GM19043 (cell line): ENCODE data around the gene EMD.
A peak's percentile ranks its signal among the peaks of the same experiment; 100 is the strongest.
"Not testable (repeated sequence)": the region's sequence is repeated elsewhere in the genome, so short reads cannot be mapped to it uniquely, and the experiment has no call there.

Experiments used
- ATAC-seq: cut with Tn5 transposase; IDR thresholded peaks from one replicate; pipeline ENCODE4 v1.9.1; 2021; ENCODE audit warnings: low read depth; ENCODE audit not compliant: unreplicated experiment

EMD gene

DNA sequence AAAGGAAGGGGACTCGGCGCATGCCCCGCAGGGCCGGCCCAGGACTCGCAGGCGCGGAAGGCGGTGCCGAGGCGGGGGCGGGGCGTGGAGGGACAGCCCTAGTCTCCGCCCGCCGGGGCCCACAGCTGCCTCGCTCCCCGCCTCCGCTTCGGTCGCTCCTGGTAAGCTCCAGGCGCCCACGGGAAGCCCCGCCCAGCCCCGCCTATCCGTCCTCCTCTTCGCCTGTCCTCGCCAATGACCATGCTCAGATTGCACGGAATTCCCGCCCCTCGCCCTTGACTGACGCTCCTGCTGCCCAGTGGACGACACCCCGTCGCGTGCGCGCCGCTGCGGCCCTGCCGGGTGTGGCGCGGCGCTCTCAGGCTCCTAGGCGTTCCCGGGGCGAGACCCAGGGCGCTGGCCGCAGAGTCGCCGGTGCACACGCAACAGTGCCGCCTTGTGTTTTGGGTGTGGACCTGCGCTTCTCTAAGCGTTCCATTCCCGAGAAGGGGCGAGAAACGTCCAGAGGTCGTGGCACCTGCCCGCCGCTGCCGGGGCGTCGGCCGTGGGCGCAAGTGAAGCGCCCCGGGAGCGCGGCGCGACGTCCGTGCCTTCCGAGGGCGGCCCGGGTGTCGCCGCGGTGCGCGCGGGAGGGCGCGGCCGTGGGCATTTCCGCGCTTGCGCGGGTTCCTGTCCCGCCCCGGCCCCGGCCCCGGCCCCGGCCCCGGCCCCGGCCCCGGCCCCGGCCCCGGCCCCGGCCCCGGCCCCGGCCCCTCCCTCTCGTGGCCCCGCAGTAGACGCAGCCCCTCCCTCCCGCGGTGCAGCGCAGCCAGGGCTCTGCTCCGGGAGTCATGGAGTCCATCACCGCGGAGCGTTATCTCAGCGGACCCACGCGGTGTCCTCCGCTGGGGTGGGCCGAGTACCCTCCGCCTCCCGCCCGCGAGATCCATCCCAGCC is 11.0 kb downstream of the EMD start:
- peak; percentile 65 for ATAC-seq

DNA sequence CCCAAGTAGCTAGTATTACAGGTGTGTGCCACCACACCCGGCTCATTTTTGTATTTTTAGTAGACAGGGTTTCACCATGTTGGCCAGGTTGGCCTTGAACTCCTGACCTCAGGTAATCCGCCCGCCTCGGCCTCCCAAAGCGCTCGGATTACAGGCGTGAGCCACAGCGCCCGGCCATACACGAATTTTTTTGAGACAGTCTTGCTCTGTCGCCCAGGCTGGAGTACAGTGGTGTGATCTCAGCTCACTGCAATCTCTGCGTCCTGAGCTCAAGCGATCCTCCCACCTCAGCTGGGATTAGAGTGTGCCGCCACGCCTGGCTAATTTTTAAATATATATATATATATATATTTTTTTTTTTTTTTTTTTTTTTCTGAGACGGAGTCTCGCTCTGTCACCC is 17.3 kb downstream of the EMD start:
- not testable (repeated sequence) for ATAC-seq

DNA sequence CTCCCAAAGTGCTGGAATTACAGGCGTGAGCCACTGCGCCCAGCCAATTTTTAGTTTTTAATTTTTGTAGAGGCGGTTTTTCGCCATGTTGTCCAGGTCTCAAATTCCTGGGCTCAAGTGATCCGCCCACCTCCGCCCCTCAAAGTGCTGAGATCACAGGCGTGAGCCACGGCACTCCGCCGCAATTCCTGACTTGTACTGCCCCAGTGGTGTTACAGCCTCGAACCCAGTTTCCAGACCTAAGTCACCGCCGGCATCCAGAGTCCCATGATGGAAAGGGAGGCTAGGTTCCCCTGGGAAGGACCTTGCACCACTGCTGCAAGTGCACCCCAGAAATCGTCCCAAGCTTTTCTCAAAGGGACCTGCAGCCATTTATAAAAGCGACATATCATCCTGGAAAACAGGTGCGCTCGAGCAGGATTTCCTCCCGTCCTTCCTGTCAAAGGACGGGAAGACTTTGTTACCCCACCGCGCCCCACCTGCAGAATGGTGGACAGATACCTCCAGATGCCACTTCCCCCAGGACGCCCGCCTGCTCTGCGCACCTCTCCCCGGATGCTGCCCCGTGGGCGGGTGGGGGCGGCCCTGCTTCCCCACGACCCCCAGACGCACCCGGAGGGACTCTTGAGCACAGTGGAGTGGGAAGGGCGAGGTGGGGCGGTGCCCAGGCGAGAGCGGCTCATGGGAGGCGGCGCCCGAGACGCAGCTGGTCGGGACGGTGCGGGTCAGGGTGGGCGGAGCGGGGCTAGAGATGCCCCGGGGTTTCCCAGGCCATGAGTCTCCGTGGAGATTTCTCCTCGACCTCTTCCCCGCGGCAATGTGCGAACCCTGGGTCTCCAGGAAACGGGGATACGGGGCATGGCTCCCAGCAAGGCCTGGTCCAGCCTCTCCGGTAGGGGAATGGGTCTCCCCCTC is 18.1 kb downstream of the EMD start:
- peak; percentile 51 for ATAC-seq

DNA sequence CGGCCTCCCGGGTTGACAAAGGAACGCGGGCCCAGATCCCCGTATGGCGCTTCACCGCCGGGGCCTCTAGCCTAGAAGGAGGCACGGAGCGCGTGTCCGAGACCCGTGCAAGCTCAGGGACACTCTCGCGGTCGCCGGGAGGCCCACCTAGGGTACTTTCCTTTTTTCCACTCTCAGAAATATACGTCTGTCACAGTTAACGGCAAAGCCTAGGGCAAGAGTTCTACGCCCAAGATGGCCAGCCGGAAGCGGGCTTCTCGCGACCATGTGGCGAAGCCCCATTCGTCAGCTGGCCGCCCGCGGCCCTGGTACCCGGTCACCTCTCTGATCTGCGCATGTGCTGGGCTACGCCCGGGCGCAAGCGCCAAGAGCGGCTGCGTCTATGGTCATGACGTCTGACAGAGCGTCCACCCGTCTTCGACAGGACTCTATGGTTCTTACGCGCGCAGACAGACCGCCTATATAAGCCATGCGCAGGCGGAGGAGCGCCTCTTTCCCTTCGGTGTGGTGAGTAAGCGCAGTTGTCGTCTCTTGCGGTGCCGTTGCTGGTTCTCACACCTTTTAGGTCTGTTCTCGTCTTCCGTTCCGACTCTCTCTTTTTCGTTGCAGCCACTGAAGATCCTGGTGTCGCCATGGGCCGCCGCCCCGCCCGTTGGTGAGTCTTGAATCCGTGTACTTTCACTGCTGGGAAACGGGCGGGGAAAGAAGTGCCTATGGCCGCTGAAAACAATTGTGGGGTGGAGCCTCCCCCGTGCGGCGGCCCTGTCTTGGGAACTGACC is 19.0 kb downstream of the EMD start, which contains the start of gene RPL10:
Gene RPL10, plus strand, starts transcription at position 490 of the 780 bp plus-strand sequence. Its CDS starts 143 bp downstream, at position 633.
- ATAC-seq = peak; percentile 73

DNA sequence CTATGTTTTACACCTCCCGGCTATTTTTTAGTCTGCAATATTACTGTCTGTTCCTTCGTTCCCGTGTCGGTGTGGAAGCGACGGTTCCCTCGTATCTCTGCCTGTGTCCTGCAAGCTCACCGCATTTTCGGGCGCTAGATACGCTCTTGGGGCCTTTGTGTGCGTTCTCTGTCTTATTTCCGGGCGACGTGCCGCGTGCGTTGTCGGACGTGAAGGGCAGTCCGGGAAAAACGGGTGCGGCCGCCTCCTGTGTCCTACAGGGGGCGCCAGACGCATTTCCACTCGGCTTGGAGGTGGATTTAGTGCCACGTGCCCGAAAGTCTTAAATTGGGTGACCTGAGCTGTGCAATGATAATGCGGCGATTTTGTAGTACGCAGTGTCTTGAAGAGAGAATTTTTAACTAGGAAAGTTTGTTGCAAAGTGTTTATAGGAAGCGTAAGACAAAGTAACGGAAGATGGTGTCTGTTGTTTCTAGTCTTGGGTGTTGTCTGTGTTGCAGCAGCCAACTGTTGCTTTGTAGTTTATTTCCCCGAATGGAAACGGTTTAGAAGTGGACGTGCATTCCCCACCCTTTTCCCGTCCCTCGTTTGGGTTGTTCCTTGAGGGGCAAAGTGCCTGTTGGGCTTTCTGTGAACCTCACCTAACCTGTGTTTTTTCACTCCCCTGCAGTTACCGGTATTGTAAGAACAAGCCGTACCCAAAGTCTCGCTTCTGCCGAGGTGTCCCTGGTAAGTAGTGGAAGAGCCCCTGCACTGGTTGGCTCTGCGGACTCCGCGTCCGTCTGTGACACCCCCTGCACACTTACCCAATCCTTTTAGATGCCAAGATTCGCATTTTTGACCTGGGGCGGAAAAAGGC is 19.8 kb downstream of the EMD start:
- no peak for ATAC-seq

DNA sequence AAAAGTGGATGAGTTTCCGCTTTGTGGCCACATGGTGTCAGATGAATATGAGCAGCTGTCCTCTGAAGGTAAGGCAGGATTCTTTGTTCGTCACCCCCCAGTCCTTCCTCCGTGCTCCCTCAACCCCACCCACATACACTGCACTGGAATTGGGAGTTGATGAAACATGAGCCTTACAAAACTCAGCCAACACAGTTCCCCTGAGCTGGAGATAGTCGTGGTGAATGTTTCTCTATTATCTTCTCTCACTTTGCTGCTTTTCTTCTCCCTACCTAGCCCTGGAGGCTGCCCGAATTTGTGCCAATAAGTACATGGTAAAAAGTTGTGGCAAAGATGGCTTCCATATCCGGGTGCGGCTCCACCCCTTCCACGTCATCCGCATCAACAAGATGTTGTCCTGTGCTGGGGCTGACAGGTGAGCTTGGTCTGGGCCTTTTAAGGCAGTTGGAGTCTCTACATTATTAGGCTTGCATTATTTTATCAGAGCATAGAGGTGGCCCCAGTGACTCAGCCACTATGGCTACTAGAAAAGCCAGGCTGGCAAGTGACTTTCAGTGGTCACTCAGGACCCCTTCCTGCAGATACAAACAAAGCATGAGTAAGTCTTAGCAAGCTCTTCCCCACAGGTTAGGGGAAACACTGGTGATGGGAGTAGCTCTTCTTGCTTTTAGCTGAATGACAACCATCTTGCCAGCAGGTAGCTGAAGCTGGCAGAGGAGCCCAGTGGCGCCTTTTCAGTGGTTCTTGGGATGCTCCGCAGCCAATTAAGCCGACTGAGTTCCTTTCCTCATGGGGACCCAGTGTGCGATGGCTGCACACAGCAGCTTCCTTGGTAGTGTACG is 20.7 kb downstream of the EMD start:
- no peak for ATAC-seq

DNA sequence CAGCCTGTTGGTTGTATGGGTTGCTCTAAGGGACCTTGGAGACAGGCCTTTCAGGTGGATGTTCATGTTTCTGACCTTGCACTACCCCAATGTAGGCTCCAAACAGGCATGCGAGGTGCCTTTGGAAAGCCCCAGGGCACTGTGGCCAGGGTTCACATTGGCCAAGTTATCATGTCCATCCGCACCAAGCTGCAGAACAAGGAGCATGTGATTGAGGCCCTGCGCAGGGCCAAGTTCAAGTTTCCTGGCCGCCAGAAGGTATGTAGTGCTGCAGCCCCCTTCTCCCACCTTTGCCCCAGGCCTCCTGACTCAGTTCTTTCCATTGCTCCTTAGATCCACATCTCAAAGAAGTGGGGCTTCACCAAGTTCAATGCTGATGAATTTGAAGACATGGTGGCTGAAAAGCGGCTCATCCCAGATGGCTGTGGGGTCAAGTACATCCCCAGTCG is 21.3 kb downstream of the EMD start:
- not testable (repeated sequence) for ATAC-seq

DNA sequence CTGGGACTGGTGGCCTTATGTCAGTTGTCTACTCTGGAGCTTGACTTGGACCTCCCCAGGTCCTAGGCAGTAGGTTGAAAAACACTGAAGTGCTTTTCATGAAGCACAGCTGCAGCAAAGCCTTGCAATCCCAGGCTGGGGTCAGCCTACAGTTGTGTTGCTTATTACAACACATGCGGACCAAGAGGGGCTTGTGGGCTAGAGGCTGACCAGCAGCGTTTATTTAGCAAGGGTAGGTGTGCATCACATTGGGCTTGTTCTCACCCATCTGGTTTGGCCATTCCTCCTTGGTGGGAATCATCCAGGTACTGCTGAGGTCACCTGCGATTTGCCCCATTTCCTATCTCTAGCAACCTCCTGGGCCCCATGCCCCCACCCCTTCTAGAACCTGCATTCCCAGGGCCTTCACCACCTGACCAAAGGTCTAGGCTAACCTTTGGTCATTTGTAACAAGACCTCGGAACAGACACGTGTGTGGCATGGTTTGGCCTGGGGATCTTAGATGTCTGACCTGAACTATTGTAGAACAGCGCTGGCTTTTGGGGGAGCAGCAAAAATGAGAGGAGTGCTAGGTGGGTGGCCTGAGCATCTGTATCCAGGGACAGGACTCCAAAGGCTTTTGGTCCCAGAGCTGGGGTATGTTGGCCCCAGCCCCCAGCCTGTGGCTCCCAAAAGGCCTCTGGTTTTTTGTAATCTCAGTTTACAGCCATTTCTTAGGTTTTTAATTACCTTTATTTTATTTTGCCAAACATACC is 22.1 kb downstream of the EMD start:
- no peak for ATAC-seq

DNA sequence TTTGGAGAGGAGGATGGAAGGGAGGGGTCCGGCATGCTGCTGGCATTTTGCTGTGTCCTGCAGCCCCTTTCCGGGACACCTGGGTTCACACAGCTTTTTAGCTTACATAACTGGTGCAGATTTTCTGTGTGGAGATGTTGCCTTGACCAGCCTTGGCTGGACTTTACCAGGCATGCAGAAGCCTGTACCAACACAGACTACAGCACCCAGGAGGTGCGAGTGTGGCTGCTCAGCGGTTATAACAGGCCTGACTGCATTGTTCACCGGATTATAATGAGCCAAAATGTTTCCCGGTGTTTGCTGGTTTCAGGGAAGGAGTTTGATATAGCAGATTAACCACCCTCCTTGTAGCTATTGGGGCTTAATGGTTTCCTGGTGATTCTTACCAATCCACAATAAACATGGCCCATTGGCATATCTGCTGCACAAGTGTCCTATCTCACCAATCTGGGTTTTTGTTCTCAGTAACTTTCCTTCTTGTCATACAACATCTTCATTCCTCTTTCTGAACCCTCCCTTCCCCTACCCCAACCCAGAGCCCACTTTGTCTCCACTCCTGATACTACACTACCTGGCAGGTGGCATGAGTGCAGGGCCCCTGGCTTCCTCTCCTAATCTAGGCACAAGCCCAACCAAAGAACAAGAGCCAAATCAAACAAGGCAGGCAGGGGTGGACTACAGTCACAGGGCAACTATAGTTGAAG is 23.0 kb downstream of the EMD start:
- ATAC-seq = no peak

DNA sequence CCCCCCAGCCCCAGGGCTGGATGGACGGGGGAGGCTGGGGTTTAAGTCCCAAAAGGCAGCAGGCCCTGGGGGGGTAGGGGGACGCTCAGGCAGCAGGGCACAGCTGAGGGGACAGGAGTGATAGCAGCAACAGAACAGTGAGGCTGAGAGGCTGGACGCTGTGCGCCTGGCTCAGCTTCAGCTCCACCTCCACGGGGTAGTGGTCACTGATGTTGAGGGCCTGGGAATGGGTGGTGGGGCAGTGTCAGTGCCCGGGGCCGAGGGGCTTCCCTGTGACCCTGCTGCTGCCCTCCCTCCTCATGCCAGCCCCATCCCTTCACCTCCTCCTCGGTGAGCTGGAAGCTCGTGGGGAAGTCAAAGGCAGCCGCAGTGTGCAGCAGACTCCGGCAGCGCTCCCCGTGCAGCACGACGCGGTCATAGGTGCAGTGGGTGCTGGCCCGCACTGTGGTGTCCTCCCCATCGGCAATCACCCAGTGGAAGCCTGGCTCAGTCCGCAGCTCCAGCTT is 23.6 kb downstream of the EMD start:
- no peak for ATAC-seq

DNA sequence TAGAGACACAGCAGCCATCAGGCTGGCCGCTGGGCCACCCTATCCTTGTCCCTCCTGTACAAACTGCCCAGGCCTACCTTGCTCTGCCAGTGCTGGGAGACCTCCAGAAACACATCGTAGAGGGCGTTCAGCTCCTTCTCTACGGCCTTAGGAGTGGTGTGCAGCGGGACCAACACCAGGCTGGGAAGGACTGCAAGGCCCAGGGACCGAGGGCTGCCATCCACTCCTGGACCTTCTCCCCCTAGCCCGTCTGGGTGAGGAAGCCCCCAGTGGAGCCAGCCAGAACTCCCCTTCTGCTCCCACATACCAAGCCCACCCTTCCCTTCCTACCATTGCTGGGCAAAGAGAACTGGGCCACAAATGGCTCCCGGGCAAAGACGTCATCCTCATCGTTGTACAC is 24.1 kb downstream of the EMD start:
- ATAC-seq = no peak

DNA sequence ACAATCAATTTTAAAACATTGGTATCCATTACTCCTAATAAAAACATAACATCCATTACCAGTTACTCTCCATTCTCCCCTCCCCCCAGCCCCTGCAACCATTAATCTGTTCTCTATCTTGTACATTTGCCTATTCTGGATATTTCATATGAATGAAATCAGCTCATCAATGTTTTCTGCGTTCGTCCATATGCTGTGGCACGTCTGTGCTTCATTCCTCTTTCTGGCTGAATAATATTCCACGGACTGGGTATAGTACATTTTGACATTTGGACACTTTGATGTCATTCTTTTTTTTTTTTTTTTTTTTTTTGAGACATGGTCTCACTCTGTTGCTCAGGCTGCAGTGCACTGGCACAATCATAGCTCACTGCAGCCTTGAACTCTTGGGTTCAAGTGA is 24.8 kb downstream of the EMD start:
- ATAC-seq = no peak

DNA sequence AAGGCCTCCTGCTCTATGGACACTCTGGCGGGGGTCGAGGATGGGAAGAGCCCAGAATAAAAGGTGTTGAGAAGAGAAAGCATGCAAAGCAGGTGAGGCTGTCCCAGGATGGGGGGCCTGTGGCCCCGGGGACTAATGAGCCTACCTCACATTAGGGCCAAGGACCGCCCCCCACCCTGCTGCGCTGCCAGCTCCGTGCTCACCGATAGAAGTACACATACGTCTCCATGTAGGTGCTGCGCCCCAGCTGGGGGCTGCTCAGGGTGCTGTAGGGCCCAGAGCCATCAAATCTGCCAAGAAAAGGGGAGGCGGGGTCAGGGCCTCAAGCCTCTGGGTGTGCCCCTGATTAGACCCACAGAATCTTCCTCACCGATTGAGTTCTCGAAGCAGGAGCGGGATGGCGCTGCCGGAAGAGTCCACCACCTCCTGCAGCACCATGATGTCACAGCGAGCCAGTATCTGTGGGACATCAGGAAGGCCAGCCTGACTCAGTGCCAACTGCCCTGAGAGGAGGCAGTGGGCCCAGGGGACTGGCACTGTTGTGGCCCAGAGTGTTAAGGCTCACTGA is 25.6 kb downstream of the EMD start:
- no peak for ATAC-seq

DNA sequence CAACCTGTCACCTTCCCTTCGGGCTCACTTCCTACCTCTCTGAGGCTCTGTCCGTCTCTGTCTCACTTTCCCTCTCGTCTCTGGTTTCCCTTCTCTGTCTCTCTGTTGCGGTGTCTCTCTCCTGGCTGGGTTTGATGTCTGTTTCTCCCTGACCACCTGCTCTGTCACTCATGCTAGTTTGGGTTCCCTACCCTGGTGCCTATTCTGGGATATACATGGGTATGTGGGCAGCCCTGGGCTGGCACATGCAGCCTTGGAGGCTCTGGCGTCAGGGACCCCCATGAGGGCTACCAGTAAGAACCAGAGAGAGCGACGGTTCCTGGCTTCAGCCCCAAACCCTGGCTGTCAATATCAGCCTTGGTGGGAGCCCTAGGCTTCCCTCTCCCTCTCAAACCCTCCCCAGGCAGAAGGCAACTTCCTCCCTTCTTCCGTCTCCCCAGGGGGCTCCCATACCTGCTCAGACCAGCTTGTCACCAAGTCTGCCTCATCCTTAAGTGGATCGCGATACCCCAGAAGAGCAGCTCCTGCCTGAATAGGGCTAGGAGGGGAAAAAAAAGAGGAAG is 29.6 kb downstream of the EMD start:
- ATAC-seq = peak; percentile 23

DNA sequence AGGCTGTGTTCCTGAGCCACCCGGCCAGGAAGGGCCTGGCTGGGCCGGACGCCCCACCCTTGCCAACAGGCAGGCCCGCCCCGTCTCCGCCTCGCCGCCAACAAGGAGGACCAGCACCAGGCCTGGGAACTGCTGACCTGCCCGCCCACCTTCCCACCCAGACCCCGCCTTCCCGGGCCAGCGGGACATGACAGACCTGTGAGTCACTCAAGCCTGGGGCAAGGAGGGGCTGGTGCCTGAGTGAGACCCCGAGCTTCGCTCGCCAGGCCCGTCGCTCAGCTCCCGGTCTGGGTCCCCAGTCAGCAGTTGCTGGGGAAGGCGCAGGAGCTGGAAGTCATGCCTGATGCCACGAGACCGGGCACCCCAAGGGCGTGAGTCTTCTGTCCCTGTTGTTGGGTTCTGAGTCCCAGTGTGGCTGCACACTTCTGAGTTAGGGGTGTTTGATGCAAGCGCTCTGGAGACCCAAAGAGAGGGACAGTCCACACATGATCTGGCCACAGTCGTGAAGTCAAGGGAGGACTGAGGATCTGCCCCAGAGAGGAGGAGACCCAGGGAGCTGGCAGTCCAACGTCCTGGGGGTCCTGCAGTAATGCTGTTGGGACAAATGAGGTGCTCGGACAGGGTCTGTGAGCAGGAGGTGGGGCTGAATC is 30.3 kb downstream of the EMD start, which contains the start of gene DNASE1L1:
Gene DNASE1L1, minus strand, starts transcription at position 33 of the 650 bp plus-strand sequence. CDS start 3,686 bp downstream, outside the sequence.
- ATAC-seq = peak; percentile 48

DNA sequence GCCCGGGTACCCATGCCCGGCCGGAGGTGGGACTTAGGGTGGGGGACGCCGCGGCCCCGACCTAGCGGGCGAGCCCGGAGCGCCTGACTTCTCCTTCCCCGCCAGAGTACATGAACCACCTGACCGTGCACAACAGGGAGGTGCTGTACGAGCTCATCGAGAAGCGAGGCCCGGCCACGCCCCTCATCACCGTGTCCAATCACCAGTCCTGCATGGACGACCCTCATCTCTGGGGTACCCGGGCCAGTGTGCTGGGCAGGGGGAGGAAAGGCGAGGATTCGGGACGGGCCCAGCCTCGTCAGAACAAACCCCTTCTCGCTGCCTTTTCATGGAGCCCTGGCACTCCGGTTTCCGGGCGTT is 32.9 kb downstream of the EMD start:
- ATAC-seq = no peak
